CD8-positive, alpha-beta memory T cell (primary cell): Measurements from ENCODE around the gene OR10P1. TPM values are rescaled to one million over a fixed set of nuclear protein-coding genes. Genes with fewer than 3 reads are reported as not detected.
A peak's percentile ranks its signal among the peaks of the same experiment; 100 is the strongest.

ENCODE experiments used
- CTCF ChIA-PET: fragments of 350-600 bp; sonication (Branson Sonifier 250); formaldehyde crosslinking; loops from one replicate; lab custom pipeline; 2021; ENCODE audit warnings: antibody characterized with exemption; lab: Charles Lee
- POLR2A ChIA-PET: fragments of 350-600 bp; sonication (Branson Sonifier 250); formaldehyde crosslinking; loops from one replicate; lab custom pipeline; 2021; ENCODE audit warnings: antibody characterized with exemption; lab: Charles Lee
- DNase-seq, 5 donors: peaks; one replicate each; pipeline versions ENCODE4 v3.0.0 to v3.0.0-alpha.2; 2020 to 2022; ENCODE audit warnings: mixed read lengths in 1 of 5
- H3K27ac ChIP-seq: one replicate; pipeline ENCODE4 v1.7.0; 2013; ENCODE audit warnings: low read depth, mild to moderate bottlenecking, low read length, moderate library complexity
- H3K27me3 ChIP-seq: 2 replicates; pipeline ENCODE4 v1.7.0; 2013; ENCODE audit warnings: low read length, mild to moderate bottlenecking; ENCODE audit not compliant: insufficient read depth, poor library complexity, severe bottlenecking
- H3K36me3 ChIP-seq: 2 replicates; pipeline ENCODE4 v1.7.0; 2013; ENCODE audit warnings: mild to moderate bottlenecking, low read length, moderate library complexity; ENCODE audit not compliant: insufficient read depth
- H3K4me1 ChIP-seq: 2 replicates; pipeline ENCODE4 v1.7.0; 2013; ENCODE audit warnings: mild to moderate bottlenecking, low read length, moderate library complexity; ENCODE audit not compliant: insufficient read depth
- H3K4me3 ChIP-seq: 2 replicates; pipeline ENCODE4 v1.7.0; 2013; ENCODE audit warnings: mild to moderate bottlenecking, low read length
- H3K9me3 ChIP-seq: 2 replicates; pipeline ENCODE4 v1.7.0; 2013; ENCODE audit warnings: mild to moderate bottlenecking, low read length
- H3K27ac Mint-ChIP-seq, 8 donors: one replicate each; pipeline ENCODE4 v1.8.0; 2020 to 2021; ENCODE audit warnings: mixed read lengths in 8 of 8, mild to moderate bottlenecking in 6 of 8, inconsistent platforms in 3 of 8, moderate library complexity in 3 of 8
- H3K27me3 Mint-ChIP-seq, 2 donors: one replicate each; pipeline ENCODE4 v1.8.0; 2020 to 2021; ENCODE audit warnings: mixed read lengths in 2 of 2, mild to moderate bottlenecking in 1 of 2, moderate library complexity in 1 of 2
- H3K36me3 Mint-ChIP-seq, 3 donors: one replicate each; pipeline ENCODE4 v1.8.0; 2020 to 2021; ENCODE audit warnings: mixed read lengths in 3 of 3, inconsistent platforms in 1 of 3, mild to moderate bottlenecking in 1 of 3
- H3K4me1 Mint-ChIP-seq, 3 donors: one replicate each; pipeline ENCODE4 v1.8.0; 2020 to 2021; ENCODE audit warnings: mixed read lengths in 3 of 3, inconsistent platforms in 1 of 3, mild to moderate bottlenecking in 1 of 3
- H3K4me3 Mint-ChIP-seq, 7 donors: one replicate each; pipeline ENCODE4 v1.8.0; 2020 to 2021; ENCODE audit warnings: mixed read lengths in 7 of 7, mild to moderate bottlenecking in 6 of 7, moderate library complexity in 4 of 7, inconsistent platforms in 2 of 7
- H3K9me3 Mint-ChIP-seq, 5 donors: one replicate each; pipeline ENCODE4 v1.8.0; 2020 to 2022; ENCODE audit warnings: mixed read lengths in 5 of 5, mild to moderate bottlenecking in 3 of 5, moderate library complexity in 2 of 5, inconsistent platforms in 1 of 5
- polyA plus RNA-seq: library from polyadenylated mRNA; unstranded; fragments of 300-500 nt; fragmentation: Illumina TruSeq; gene quantifications from one replicate; pipeline ENCODE4 v1.2.3, GENCODE V29; 2021
- total RNA-seq, 2 experiments: library from RNA; stranded (reverse); gene quantifications; one replicate each; pipeline ENCODE4 v1.2.3, GENCODE V29; 2021

OR10P1 gene
- total and polyA plus RNA-seq, 3 experiments from 2014 or later, result not detected

DNA sequence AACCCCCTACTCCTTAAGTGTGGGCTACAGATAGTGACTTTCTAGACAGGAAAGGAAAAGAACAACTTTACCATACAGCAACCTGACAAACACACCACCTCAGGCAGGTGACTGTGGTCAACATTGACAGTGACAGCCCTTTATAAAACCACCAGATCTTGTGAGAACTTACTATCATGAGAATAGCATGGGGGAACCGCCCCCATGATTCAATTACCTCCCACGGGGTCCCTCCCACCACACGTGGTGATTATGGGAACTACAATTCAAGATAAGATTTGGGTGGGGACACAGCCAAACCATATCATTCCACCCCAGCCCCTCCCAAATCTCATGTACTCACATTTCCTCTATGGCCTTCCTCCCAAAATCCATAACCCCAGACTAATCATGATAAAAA, 16.3 kb downstream of the OR10P1 start:
- H3K27ac Mint-ChIP-seq, result no peak overlapping the region
- H3K27ac ChIP-seq, result no peak overlapping the region
- no peak overlapping the region for H3K4me3 Mint-ChIP-seq
- no peaks in the 10 kb centered on the region for H3K4me1 ChIP-seq
- no peaks in the 10 kb centered on the region for H3K36me3 ChIP-seq
- H3K36me3 Mint-ChIP-seq, result no peaks in the 10 kb centered on the region
- H3K27me3 ChIP-seq, result no peaks in the 10 kb centered on the region
- no peak overlapping the region for H3K4me3 ChIP-seq
- H3K9me3 Mint-ChIP-seq, result peaks cover 0 to 3% (median 0%) of the 10 kb centered on the region in 5 donors
- H3K9me3 ChIP-seq, result no peaks in the 10 kb centered on the region
- H3K4me1 Mint-ChIP-seq, result peaks cover 7 to 15% (median 7%) of the 10 kb centered on the region in 3 donors
- DNase-seq, result peak in 2 of 5 donors; percentile 8 to 15
- POLR2A ChIA-PET, result no interaction called here
- peaks cover 2 to 4% of the 10 kb centered on the region in 2 donors for H3K27me3 Mint-ChIP-seq
- CTCF ChIA-PET, result no interaction called here

DNA sequence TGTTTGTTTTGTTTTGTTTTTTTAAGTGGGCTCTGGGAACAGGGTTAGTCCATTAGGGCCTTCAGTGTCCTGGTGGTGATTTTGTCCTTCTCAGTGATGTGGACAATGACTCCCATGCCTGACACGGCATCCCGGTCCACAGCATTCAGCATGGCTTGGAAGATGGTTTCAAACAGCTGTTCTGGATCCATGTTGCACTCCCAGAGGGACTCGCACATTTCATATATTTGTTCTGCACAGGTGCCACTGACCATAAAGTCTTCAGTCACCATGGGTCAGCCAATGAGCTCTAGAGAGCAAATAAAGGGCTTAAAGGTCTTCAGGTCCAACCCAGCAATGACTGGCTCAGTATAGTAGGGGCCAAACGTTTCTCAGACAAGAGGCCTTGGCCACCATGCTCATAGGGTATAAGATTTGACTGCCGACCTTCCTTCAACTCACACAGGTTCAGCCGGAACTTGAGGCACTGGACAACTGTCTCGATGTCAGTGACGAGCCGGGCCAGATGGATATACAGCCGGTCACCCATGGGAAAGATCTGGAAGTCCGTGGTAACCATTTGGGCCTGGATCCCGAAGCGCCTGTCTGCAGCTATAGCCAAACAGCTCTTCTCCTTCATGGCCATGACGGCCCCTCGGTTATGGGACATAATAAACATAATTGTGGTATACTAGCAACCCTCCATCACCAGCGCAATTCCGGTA, 18.0 kb downstream of the OR10P1 start:
- no peak overlapping the region for H3K4me3 ChIP-seq
- Mint-ChIP-seq H3K4me3 (no peak overlapping the region), H3K36me3 (no peaks in the 10 kb centered on the region), H3K27me3 (peaks cover 4 to 6% of the 10 kb centered on the region in 2 donors), H3K9me3 (peaks cover 0 to 3% (median 0%) of the 10 kb centered on the region in 5 donors), H3K4me1 (peaks cover 7 to 15% (median 7%) of the 10 kb centered on the region in 3 donors), H3K27ac (no peak overlapping the region)
- POLR2A ChIA-PET, result interaction anchor here (0.6 kb wide), 1 partner anchor 1893 kb away, joined by 5 read pairs; no protein-coding TSS in a partner anchor
- DNase-seq, result no peak
- no peaks in the 10 kb centered on the region for H3K36me3 ChIP-seq
- H3K27ac ChIP-seq, result no peak overlapping the region
- H3K9me3 ChIP-seq, result no peaks in the 10 kb centered on the region
- H3K4me1 ChIP-seq, result no peaks in the 10 kb centered on the region
- H3K27me3 ChIP-seq, result peaks cover 4% of the 10 kb centered on the region
- CTCF ChIA-PET, result interaction anchor here (1.1 to 2.1 kb wide), 2 partner anchors 9 to 25 kb away, joined by 4 to 5 read pairs; no protein-coding TSS in a partner anchor

DNA sequence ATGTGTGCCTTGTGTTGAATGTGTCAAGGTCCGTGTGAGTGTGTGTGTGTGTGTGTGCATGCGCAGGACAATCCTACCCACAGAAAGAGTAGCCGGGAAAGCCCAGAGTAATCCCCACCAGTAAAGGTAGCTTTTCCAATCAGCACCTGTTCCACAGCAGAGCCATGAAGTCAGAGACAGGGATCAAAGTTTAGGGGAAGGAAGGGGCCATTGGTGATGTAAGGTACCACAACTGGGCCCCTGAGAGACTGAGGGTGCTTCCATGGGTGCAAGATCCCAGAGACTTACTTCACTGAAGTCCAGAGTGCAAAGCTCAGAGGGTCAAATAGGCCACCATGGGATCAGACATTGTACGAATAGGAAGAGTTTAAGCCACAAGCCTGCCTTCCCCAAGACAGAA, 20.5 kb downstream of the OR10P1 start:
- no peak for DNase-seq
- Histone ChIP-seq H3K4me1 (no peaks in the 10 kb centered on the region), H3K27ac (no peak overlapping the region), H3K36me3 (no peaks in the 10 kb centered on the region), H3K27me3 (peaks cover 4% of the 10 kb centered on the region), H3K9me3 (no peaks in the 10 kb centered on the region), H3K4me3 (no peak overlapping the region)
- POLR2A ChIA-PET, result no interaction called here
- Mint-ChIP-seq H3K9me3 (peaks cover 0 to 3% (median 0%) of the 10 kb centered on the region in 5 donors), H3K27ac (no peak overlapping the region), H3K4me3 (peak overlapping the region in 1 of 7 donors; percentile 55), H3K27me3 (peaks cover 4 to 8% of the 10 kb centered on the region in 2 donors), H3K36me3 (no peaks in the 10 kb centered on the region), H3K4me1 (peaks cover 4 to 14% (median 7%) of the 10 kb centered on the region in 3 donors)
- CTCF ChIA-PET, result interaction anchor here (0.8 to 4.4 kb wide), 11 partner anchors 10 to 593 kb away, joined by 3 to 108 read pairs (median 5); no protein-coding TSS in a partner anchor

DNA sequence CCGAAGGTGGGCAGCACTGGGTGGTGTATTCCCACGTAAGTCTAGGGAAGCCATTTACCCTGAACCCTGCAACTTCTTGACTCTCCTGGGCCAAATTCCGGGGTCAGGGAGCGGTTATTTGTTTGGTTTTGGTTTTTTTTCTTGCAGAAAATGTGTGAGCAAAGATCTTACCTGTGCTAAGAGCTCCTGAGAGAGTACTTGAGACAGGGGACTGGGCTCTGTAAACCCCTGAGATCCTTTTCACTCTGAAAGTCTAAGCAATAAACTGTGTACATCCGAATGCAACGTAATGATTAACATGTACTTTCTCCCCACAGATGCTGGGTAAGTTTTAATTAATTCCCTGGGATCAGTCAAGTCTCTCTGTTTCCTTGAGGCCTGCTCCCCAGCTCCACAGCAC, 21.5 kb downstream of the OR10P1 start:
- POLR2A ChIA-PET, result no interaction called here

DNA sequence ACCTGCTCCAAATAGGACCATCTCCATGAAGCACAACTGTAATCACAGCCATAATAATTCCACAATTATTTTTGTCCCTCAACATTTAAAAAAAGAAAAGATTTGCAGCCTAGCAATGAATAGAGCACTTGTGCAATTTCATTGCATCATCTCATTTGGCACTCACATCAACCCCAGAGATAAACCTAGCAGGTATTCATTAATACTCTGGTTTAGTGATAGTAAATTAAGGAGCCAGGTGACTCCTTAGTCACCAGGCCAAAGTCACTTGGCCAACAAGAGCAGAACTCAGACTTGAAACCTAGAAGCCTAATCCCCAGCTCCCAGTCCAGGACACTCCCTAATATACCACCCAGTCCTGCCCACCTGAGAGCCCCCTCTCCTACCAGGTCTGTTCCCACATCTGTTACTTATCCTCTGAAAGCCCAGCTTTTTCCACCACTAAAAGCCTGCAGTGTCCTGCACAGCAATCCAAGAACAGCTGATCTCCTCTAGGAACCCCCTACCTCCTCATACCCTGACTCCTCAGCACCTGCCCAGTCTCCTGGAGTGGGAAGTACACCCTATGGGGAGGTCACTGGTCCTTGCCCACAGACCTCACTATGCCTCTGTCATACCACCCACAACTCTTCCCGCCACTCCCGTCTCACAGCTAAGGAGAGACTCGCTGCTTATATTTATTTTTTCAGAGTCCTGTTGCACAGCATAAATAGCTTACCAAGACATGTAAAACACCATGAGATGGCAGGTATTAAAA, 22.1 kb downstream of the OR10P1 start:
- H3K27ac ChIP-seq, result no peak overlapping the region
- H3K9me3 Mint-ChIP-seq, result no peaks in the 10 kb centered on the region

More for the DNA sequence above, 21.5 kb downstream of the OR10P1 start:
- Mint-ChIP-seq H3K27me3 (peaks cover 4 to 9% of the 10 kb centered on the region in 2 donors), H3K4me3 (no peak overlapping the region), H3K4me1 (peaks cover 0 to 5% (median 2%) of the 10 kb centered on the region in 3 donors), H3K27ac (peak overlapping the region in 2 of 8 donors; percentile 19 to 55), H3K9me3 (peaks cover 0 to under 1% (median 0%) of the 10 kb centered on the region in 5 donors), H3K36me3 (no peaks in the 10 kb centered on the region)
- no peak overlapping the region for H3K27ac ChIP-seq
- H3K4me1 ChIP-seq, result no peaks in the 10 kb centered on the region
- DNase-seq, result no peak
- no peak overlapping the region for H3K4me3 ChIP-seq
- no peaks in the 10 kb centered on the region for H3K9me3 ChIP-seq
- CTCF ChIA-PET, result interaction anchor here (0.8 to 4.4 kb wide), 3 partner anchors 14 to 470 kb away, joined by 3 to 108 read pairs (median 3); no protein-coding TSS in a partner anchor
- H3K27me3 ChIP-seq, result peaks cover 4% of the 10 kb centered on the region
- no peaks in the 10 kb centered on the region for H3K36me3 ChIP-seq

DNA sequence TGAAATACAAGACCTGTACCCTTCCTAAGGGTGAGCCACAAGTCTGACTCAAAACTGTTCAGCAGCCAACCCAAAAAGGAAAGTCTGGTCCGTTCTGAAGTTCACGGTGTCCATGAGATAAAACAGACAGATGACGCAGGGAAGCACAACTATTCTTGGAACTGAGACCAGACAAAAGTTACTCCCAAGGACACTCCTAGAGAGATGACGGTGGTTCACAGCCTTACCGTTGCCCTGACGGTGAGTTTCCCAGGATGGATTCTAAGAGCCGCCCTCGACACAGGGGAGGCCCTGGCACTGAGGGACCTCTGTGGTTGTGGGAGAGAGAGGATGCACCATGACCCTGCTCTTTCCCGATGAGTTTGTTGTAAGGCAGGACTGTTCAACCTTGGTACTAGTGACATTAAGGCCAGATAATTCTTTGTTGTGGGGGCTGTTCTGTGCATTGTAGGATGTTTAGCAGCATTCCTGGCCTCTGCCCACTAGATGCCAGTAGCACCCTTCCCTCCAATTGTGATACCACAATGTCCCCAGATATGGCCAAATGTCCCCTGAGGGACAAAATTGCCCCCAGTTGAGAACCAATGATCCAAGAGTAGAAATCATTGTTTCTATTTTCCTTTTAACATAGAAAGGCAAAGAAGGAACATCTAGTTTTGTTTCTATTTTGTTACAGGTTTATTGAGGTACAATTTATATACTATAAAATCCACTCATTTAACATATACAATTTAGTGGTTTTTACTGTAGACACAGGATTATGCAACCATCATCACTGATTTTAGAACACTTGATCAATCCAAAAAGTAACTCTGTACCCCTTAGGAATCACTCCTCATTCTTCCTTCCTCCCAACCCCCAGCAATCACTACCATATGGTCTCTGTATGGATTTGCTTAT, 23.0 kb downstream of the OR10P1 start:
- H3K27me3 ChIP-seq, result peaks cover 4% of the 10 kb centered on the region
- H3K9me3 Mint-ChIP-seq, result no peaks in the 10 kb centered on the region
- no peak overlapping the region for H3K4me3 ChIP-seq
- no peaks in the 10 kb centered on the region for H3K9me3 ChIP-seq
- no peak for DNase-seq
- no peaks in the 10 kb centered on the region for H3K36me3 Mint-ChIP-seq
- H3K36me3 ChIP-seq, result no peaks in the 10 kb centered on the region
- peaks cover 0 to 4% (median 1%) of the 10 kb centered on the region in 3 donors for H3K4me1 Mint-ChIP-seq
- peak overlapping the region in 1 of 8 donors; percentile 51 for H3K27ac Mint-ChIP-seq
- peaks cover 4 to 9% of the 10 kb centered on the region in 2 donors for H3K27me3 Mint-ChIP-seq
- H3K27ac ChIP-seq, result no peak overlapping the region
- H3K4me3 Mint-ChIP-seq, result no peak overlapping the region
- ChIA-PET CTCF (interaction anchor here (0.6 to 4.4 kb wide), 2 partner anchors 15 to 41 kb away, joined by 3 to 108 read pairs; no protein-coding TSS in a partner anchor), POLR2A (no interaction called here)
- no peaks in the 10 kb centered on the region for H3K4me1 ChIP-seq

More for the DNA sequence above, 22.1 kb downstream of the OR10P1 start:
- POLR2A ChIA-PET, result no interaction called here
- Histone ChIP-seq H3K36me3 (no peaks in the 10 kb centered on the region), H3K4me1 (no peaks in the 10 kb centered on the region), H3K9me3 (no peaks in the 10 kb centered on the region), H3K4me3 (no peak overlapping the region), H3K27me3 (peaks cover 4% of the 10 kb centered on the region)
- H3K27ac Mint-ChIP-seq, result peak overlapping the region in 2 of 8 donors; percentile 19 to 55
- no peak overlapping the region for H3K4me3 Mint-ChIP-seq
- H3K27me3 Mint-ChIP-seq, result peaks cover 4 to 9% of the 10 kb centered on the region in 2 donors
- no peaks in the 10 kb centered on the region for H3K36me3 Mint-ChIP-seq
- DNase-seq, result no peak
- peaks cover 0 to 4% (median 1%) of the 10 kb centered on the region in 3 donors for H3K4me1 Mint-ChIP-seq
- CTCF ChIA-PET, result interaction anchor here (0.6 to 4.4 kb wide), 4 partner anchors 14 to 471 kb away, joined by 3 to 108 read pairs (median 3); no protein-coding TSS in a partner anchor

DNA sequence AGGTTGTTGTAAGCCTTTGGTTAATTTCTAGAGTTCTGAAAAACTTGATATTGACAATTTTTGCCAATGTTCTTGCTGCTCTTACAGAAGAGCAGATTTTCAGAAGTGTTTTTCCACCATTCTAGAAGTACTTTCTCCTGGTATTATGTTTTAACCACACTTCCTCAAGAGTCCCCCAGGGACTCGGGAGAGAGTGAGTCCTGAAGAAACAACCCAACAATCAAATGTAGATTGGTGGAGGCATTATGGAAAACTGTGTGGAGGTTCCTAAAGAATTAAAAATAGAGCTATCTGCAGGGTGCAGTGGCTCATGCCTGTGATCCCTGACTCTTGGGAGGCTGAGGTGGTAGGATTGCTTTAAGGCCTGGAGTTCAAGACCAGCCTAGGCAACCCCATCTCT, 26.7 kb downstream of the OR10P1 start:
- no peak for DNase-seq
- Mint-ChIP-seq H3K4me3 (no peak overlapping the region), H3K27ac (no peak overlapping the region), H3K4me1 (no peaks in the 10 kb centered on the region), H3K9me3 (no peaks in the 10 kb centered on the region), H3K36me3 (no peaks in the 10 kb centered on the region), H3K27me3 (peaks cover 7% of the 10 kb centered on the region in 2 donors)
- CTCF ChIA-PET, result interaction anchor here (1.8 kb wide), 1 partner anchor 17 kb away, joined by 5 read pairs; no protein-coding TSS in a partner anchor
- Histone ChIP-seq H3K9me3 (no peaks in the 10 kb centered on the region), H3K36me3 (no peaks in the 10 kb centered on the region), H3K27ac (no peak overlapping the region), H3K27me3 (peaks cover 4% of the 10 kb centered on the region), H3K4me3 (no peak overlapping the region), H3K4me1 (no peaks in the 10 kb centered on the region)
- POLR2A ChIA-PET, result no interaction called here
